ENCODE results near the gene SORBS1.
A peak's percentile ranks its signal among the peaks of the same experiment; 100 is the strongest.

SORBS1 gene

GRCh38 chr10:95442341-95442740, 118.8 kb downstream of the SORBS1 start:
- no peak overlapping the region for H3K4me3 ChIP-seq (replicated peaks in 1 of 2; ENCODE audit: low read depth in 2 of 2, low read length in 2 of 2)
- TF ChIP-seq, protein P1, sequence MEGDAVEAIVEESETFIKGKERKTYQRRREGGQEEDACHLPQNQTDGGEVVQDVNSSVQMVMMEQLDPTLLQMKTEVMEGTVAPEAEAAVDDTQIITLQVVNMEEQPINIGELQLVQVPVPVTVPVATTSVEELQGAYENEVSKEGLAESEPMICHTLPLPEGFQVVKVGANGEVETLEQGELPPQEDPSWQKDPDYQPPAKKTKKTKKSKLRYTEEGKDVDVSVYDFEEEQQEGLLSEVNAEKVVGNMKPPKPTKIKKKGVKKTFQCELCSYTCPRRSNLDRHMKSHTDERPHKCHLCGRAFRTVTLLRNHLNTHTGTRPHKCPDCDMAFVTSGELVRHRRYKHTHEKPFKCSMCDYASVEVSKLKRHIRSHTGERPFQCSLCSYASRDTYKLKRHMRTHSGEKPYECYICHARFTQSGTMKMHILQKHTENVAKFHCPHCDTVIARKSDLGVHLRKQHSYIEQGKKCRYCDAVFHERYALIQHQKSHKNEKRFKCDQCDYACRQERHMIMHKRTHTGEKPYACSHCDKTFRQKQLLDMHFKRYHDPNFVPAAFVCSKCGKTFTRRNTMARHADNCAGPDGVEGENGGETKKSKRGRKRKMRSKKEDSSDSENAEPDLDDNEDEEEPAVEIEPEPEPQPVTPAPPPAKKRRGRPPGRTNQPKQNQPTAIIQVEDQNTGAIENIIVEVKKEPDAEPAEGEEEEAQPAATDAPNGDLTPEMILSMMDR (IDR thresholded peaks at IDR 0.05; ENCODE audit: low read depth, low read length): no peak
- DNase-seq (ENCODE audit: low read depth in 2 of 2): no peak

DNA sequence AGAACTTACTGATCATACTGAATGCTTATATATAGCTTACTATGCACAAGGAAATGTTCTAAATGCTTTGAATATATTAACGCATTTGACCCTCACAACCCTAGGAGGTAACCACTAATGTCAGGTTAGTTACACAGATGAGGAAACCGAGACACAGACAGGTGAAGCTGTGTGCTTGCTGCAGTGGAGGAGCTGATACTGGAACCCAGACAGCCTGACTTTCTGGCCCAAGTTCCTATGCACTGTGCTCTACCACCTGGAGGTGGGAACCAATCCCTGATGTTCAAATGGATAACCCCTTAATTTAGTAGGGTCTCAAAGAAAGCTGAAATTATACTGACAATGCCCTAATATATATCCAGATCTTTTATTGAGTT, 119.6 kb downstream of the SORBS1 start:
- no peak overlapping the region for H3K4me3 ChIP-seq (replicated peaks in 1 of 2; ENCODE audit: low read depth in 2 of 2, low read length in 2 of 2)
- TF ChIP-seq, protein P1 (IDR thresholded peaks at IDR 0.05; ENCODE audit: low read depth, low read length): no peak
- DNase-seq (ENCODE audit: low read depth in 2 of 2): no peak

GRCh38 chr10:95440756-95441546, 120.2 kb downstream of the SORBS1 start:
- DNase-seq (ENCODE audit: low read depth in 2 of 2): peak in 1 of 2 donors; percentile 20
- TF ChIP-seq, protein P1 (IDR thresholded peaks at IDR 0.05; ENCODE audit: low read depth, low read length): no peak
- H3K4me3 ChIP-seq (replicated peaks in 1 of 2; ENCODE audit: low read depth in 2 of 2, low read length in 2 of 2): no peak overlapping the region

DNA sequence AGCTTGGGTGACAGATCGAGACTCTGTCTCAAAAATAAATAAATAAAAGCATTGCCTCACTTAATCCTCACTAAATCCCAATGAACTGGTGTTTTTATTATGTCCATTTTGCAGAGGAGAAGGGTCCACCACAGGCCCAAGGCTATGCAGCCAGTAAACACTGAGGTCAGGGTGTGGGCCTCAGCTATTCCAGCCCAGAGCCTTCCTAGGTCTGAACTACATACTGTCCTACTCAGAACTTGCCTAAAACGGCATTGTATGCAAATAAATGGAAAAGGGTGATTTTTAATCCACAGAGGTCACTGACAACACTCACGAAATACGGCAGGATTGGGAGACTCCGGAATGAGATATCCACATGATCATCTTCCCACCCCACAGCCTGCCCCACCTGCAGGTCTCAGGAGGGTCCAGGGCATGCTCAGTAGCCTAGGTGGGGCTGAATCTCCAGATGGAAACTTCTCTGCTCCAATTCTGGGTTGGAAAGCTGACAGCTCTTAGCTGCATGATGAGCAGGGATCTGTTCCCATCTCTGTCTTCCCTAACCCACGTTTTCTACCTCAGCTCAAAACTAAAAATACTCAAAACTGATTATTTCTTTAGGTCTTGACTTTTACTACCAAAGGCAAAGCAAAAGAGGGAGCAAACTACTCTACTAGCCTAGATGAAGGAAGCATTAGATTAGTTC, 121.0 kb downstream of the SORBS1 start:
- TF ChIP-seq, protein P1 (IDR thresholded peaks at IDR 0.05; ENCODE audit: low read depth, low read length): no peak
- no peak for DNase-seq (ENCODE audit: low read depth in 2 of 2)
- no peak overlapping the region for H3K4me3 ChIP-seq (replicated peaks in 1 of 2; ENCODE audit: low read depth in 2 of 2, low read length in 2 of 2)

DNA sequence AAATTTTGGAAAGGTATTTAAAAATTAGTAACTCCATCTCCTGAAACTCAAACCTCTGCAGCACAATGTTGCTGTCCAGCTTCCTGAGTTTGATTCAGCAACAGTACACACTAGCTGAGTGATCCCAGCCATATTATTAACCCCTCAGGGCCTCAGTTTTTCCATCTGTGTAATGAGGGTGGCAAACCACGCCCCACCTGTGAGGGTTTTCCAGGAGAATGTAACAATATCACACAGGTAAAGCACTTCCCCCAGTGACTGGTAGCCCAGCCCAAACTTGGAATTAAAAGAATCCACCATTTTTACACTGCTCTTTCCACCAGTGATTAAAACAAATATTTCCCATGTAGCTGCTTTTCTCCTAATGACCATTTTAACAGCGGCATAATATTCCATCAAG, 122.4 kb downstream of the SORBS1 start:
- DNase-seq (ENCODE audit: low read depth in 2 of 2): no peak
- no peak overlapping the region for H3K4me3 ChIP-seq (replicated peaks in 1 of 2; ENCODE audit: low read depth in 2 of 2, low read length in 2 of 2)
- TF ChIP-seq, protein P1 (IDR thresholded peaks at IDR 0.05; ENCODE audit: low read depth, low read length): no peak

GRCh38 chr10:95437669-95438068, 123.5 kb downstream of the SORBS1 start:
- no peak overlapping the region for H3K4me3 ChIP-seq (replicated peaks in 1 of 2; ENCODE audit: low read depth in 2 of 2, low read length in 2 of 2)
- TF ChIP-seq, protein P1 (IDR thresholded peaks at IDR 0.05; ENCODE audit: low read depth, low read length): no peak
- no peak for DNase-seq (ENCODE audit: low read depth in 2 of 2)

Data from cardiac fibroblast (primary cell).